HG03575 (cell line): Measurements from ENCODE around the gene FUOM.

Source experiments
- ATAC-seq: cut with Tn5 transposase; IDR thresholded peaks from one replicate; pipeline ENCODE4 v1.9.1; 2021; ENCODE audit not compliant: unreplicated experiment, insufficient number of reproducible peaks, low FRiP score; ENCODE audit errors: extremely low read depth

FUOM gene

DNA sequence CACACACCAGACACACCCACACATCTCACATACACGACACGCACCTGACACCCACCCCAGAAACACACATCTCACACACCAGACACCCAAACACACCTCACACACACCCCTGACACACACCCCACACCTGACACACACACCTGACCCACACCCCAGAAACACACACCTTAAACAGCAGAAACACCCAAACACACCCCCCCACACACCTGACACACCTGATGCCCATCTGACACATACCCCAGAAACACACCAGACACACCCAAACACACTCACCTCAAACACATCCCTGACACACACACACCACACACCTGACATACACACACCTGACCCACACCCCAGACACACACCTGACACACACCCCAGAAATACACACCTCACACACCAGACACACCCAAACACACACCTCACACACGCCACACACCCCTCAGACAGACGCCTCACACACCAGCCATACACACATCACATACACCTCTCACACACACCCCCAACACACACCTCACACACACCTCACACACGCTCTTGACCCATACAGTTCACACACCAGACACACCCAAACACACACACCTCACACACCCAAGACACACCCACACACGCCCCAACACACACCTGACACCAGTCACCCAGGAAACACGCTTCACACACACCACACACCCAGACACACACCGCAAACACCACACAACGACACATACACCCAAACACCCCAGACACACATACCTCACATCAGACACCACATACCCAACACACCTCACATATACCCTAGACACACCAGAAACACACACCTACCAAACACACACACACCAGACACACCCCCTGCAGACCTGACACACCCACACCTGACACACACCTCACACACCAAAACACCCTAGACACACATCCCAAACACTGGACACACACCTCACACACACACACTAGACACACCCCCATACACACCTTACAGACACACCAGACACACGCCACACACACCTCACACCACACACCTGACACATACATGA lies 19.4 kb downstream of the FUOM start:
- no peak for ATAC-seq

GRCh38 chr10:133337370-133337725 lies 20.5 kb downstream of the FUOM start:
- no peak for ATAC-seq

- no peak for ATAC-seq
Observed at GRCh38 chr10:133336577-133337369, 21.0 kb downstream of the FUOM start, which contains the start of gene CALY. CALY (minus strand) TSS chr10:133336896; CDS start chr10:133328989, 7,907 bp downstream.

DNA sequence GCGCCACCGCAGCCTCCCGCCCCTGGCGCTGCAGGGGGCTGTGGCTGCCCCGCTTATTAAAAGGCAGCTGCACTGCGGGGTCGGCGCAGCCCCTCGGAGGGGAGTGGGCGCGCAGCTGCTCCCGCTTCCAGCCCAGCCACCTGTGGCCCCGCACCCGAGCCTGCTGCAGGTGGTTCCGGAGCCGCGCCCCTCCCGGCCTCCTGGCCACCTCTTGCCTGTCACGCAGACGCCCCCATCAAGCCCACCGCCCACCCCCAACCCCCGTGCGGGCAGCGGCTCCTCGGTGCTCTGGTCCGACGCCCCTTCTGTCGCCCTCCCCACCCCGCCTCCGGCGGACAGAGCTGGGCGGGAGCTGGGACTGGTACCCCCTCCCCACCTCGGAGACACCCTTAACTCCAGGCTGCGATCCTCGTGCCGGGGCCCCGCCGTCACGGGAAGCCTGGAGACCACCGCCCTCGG lies 21.7 kb downstream of the FUOM start:
- ATAC-seq = no peak

GRCh38 chr10:133335246-133336117 lies 22.3 kb downstream of the FUOM start:
- no peak for ATAC-seq

DNA sequence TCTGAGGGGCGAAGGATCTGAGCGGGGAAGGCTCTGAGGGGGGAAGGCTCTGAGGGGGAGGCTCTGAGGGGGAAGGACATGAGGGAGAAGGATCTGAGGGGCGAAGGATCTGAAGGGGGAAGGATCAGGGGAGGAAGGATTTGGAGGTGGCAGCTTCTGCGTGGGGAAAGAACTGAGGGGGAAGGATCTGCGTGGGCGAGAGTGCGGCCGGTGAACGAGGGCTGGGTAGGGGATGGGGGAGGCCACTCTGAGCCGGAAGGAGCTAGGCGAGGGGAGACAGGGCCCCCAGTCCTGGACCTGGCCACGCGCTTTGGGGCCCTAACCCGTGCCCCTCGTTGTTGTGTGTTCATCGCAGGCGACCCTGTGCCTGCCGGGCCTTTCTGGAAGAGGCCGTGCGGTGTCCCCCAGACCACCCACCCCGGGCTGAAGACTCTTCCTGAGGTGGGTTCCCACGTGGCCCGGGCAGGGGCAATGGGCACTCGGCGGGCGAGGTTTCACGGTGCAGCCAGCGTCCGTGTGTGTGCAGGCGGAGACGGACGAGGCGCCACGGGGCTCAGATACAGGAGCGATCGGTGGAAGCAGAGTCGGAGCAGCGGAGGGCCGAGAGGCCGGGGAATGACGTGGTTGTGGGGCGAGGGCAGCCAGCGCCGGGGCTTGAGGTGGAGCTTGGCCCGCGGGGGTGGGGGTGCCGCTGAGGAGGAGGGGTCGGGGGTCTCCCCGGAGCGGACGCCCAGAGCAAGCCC lies 23.1 kb downstream of the FUOM start:
- no peak for ATAC-seq

- no peak for ATAC-seq
Observed at GRCh38 chr10:133332936-133333699, 24.7 kb downstream of the FUOM start.

GRCh38 chr10:133329491-133330202 lies 28.2 kb downstream of the FUOM start:
- no peak for ATAC-seq

DNA sequence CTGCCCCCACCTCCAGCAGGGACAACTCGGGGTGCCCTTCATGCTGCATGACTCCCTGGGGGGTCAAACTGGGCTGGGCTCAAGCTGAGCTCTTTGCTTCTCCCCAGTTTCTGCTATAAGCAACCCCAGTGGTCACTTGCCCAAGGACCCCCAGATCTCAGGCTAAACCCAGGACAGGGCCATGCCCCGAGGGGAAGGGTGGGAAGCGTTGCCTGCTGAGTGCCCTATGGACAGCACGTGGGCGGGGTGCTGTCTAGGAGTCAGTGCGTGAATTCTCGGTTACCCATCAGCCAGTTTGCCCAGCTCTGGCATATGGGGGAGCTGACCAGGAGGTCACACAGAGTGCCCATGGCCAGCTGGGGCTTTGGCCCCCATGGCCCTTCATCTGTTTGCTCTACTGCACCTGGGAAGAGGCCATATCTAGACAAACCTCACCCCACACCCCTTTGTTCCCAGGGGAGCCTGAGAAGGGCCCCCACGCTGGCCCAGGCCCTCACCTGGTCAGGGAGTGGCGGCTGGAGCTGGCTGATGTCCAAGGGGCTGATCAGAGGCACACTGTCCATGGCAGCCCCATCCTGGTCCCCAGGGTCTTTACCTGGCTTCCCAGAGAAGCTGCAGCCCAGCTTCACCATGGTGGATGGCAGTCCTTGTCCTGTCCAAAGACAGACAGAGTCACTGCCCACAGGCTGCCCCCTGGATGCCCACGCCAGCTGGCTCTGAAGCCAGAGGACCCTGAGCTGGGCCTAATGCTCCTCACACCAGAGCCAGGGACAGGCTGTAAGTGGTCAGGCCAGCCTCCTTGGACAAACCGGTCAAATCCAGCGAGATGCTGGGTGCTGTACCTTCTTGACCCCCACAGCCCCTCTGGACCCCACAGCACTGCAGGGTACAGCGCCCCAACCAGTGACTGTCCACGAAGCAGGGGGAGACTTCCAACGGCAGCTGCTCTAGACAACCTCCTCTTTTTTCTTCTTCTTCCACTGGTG lies 29.2 kb downstream of the FUOM start:
- no peak for ATAC-seq

GRCh38 chr10:133327651-133328357 lies 30.0 kb downstream of the FUOM start:
- ATAC-seq = no peak

DNA sequence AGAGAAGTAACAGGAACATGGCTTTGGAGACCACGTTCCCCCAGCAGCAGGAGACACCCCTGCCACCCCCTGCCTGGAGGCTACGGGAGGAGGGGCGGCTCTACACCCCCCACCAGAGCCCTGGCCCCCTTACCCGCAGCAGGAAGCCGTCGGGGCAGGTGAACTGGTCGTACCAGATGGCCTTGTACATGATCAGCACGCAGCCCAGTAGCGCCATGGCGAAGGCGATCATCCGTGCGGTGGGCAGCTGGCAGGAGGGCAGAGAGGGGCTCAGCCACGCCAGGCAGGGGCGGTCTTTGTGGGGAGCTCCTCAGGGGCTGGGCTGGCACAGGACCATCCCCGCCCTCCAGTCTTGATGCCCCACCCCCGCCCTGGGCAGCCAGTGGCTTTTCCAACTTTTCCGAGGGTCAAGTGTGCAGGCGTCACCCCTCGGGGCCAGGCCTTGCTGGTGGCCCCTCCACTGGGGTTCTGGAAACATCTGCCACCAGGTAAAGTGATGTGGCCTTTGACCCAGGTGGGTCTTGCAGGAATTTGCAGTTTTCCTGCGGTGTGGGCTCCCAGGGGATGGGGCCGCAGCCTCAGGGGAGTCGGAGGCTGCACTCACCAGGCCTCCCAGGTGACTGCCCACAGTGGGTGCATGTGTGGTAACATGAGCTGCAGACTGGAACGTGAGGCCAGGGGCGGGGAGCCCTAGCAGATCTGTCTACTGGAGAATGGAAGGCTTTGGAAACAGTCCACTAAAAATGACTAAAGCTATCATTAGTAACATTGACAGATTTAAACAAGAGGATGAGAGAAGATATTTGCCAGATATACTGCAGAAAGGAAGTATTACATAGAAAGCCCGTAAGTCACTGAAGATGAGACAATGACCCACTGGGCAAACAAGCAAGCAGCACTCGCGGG lies 30.8 kb downstream of the FUOM start:
- ATAC-seq = no peak

DNA sequence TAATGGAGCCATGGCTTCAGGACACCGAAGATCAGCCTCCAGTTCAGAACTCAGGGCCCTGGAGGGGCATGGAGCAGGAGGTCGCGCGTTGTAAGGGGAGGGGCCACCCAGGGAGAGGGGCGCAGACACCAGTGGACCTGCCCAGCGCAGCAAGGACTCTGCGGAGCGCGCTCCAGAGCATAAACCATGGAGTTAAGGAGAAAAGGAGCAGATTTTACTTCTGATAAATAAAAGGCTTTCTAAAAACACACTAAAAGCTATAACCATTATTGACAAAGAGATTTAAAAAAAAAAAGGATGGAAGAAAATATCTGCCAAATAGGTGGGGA lies 31.6 kb downstream of the FUOM start:
- ATAC-seq = no peak

- no peak for ATAC-seq
Observed at GRCh38 chr10:133325440-133326222, 32.2 kb downstream of the FUOM start.

- no peak for ATAC-seq
Observed at GRCh38 chr10:133324857-133325260, 33.0 kb downstream of the FUOM start.
